HCT116 (cell line): ENCODE results near the gene FITM2. TPM values are rescaled to one million over a fixed set of nuclear protein-coding genes. Genes with fewer than 3 reads are reported as not detected.

Experiments used
- ATAC-seq: fragments of 200-7000 bp; cut with Tn5 transposase; 2 replicates; pipeline ENCODE4 v1.9.1; 2020; ENCODE audit warnings: mild to moderate bottlenecking, moderate library complexity
- BruUV-seq: library from RNA; stranded (reverse); fragments of 400-500 nt; replicated peaks from 2 replicates; lab custom pipeline; 2021; lab: Mats Ljungman, UMichigan
- CTCF ChIA-PET: fragments of 300-600 bp; sonication (Branson Sonifier 250); formaldehyde crosslinking; loops from one replicate; lab custom pipeline; 2021; ENCODE audit warnings: antibody characterized with exemption; lab: Charles Lee
- POLR2A ChIA-PET: fragments of 300-600, 350-600 bp; sonication (Branson Sonifier 250); formaldehyde crosslinking; loops from one replicate; lab custom pipeline; 2021; ENCODE audit warnings: antibody characterized with exemption; lab: Charles Lee
- RAD21 ChIA-PET, 2 experiments: fragments of 300-600 bp; sonication (Branson Sonifier 250); formaldehyde crosslinking; loops; one replicate each; lab custom pipeline; 2023; ENCODE audit warnings: low total read pairs in 2 of 2; ENCODE audit not compliant: uncharacterized antibody in 2 of 2, unreplicated experiment in 2 of 2, low non-redundant PET in 1 of 2; lab: Charles Lee
- DNase-seq: peaks from one replicate; pipeline ENCODE4 v3.0.0-alpha.2; 2010; ENCODE audit warnings: low read depth, low spot score
- H2AFZ ChIP-seq: fragments of 200-600 bp; shearing (Covaris generic), sonication (generic); 2 replicates; pipeline ENCODE4 v1.6.1; 2017; ENCODE audit warnings: low read depth, mixed run types, mixed read lengths, antibody characterized with exemption, low read length; ENCODE audit not compliant: poor library complexity, severe bottlenecking
- H3K27ac ChIP-seq: 2 replicates; pipeline ENCODE4 v1.5.1; 2012; ENCODE audit warnings: low read depth, low read length
- H3K27me3 ChIP-seq: fragments of 200-600 bp; sonication (generic); 2 replicates; pipeline ENCODE4 v1.6.1; 2016; ENCODE audit warnings: mixed run types, low read length, mixed read lengths; ENCODE audit not compliant: insufficient read depth
- H3K36me3 ChIP-seq, 2 experiments: fragments of 200-500 bp in 1 of 2; fragments of 200-600 bp in 1 of 2; sonication (Bioruptor generic) in 1 of 2; sonication (generic) in 1 of 2; 2 replicates each; pipeline versions ENCODE4 v1.5.1 to v1.6.1; 2014 to 2016; ENCODE audit warnings: low read length in 2 of 2, inconsistent platforms in 1 of 2, mixed read lengths in 1 of 2, mixed run types in 1 of 2; ENCODE audit not compliant: insufficient read depth in 2 of 2, control insufficient read depth in 1 of 2
- H3K4me1 ChIP-seq, 2 experiments: fragments of 200-600 bp in 1 of 2; sonication (generic) in 1 of 2; 2 replicates each; pipeline versions ENCODE4 v1.5.1 to v1.6.1; 2012 to 2017; ENCODE audit warnings: low read length in 2 of 2, inconsistent platforms in 1 of 2, mild to moderate bottlenecking in 1 of 2, mixed read lengths in 1 of 2, mixed run types in 1 of 2, moderate library complexity in 1 of 2; ENCODE audit not compliant: insufficient read depth in 2 of 2, control insufficient read depth in 1 of 2
- H3K4me2 ChIP-seq: fragments of 200-600 bp; sonication (generic); 2 replicates; pipeline ENCODE4 v1.6.1; 2017; ENCODE audit warnings: mixed run types, low read length, mixed read lengths
- H3K4me3 ChIP-seq, 2 experiments: fragments of 200-600 bp in 1 of 2; sonication (generic) in 1 of 2; replicated peaks in 1 of 2; 2 replicates each; pipeline ENCODE4 v1.5.1; 2011 to 2016; ENCODE audit warnings: low read length in 2 of 2, control low read depth in 1 of 2, low read depth in 1 of 2, mild to moderate bottlenecking in 1 of 2, mixed read lengths in 1 of 2, mixed run types in 1 of 2
- H3K79me2 ChIP-seq: fragments of 200-600 bp; sonication (generic); 2 replicates; pipeline ENCODE4 v1.6.1; 2017; ENCODE audit warnings: mild to moderate bottlenecking, mixed run types, low read length, moderate library complexity, mixed read lengths; ENCODE audit not compliant: insufficient read depth
- H3K9ac ChIP-seq: fragments of 200-600 bp; sonication (generic); 2 replicates; pipeline ENCODE4 v1.6.1; 2016; ENCODE audit warnings: low read length, mixed read lengths
- H3K9me2 ChIP-seq: fragments of 200-600 bp; sonication (generic), shearing (Covaris generic); 2 replicates; pipeline ENCODE4 v1.6.1; 2017; ENCODE audit warnings: mixed run types, mild to moderate bottlenecking, moderate library complexity; ENCODE audit not compliant: insufficient read depth
- H3K9me3 ChIP-seq, 2 experiments: fragments of 200-500 bp in 1 of 2; fragments of 200-600 bp in 1 of 2; sonication (Bioruptor generic) in 1 of 2; sonication (generic) in 1 of 2; 2 replicates each; pipeline ENCODE4 v1.6.1; 2014 to 2017; ENCODE audit warnings: low read length in 2 of 2, mixed read lengths in 2 of 2, inconsistent platforms in 1 of 2, low read depth in 1 of 2, mild to moderate bottlenecking in 1 of 2, mixed run types in 1 of 2, moderate library complexity in 1 of 2; ENCODE audit not compliant: control insufficient read depth in 1 of 2, insufficient read depth in 1 of 2
- H4K20me1 ChIP-seq: fragments of 200-600 bp; sonication (generic), shearing (Covaris generic); 2 replicates; pipeline ENCODE4 v1.6.1; 2017; ENCODE audit warnings: mixed run types, mild to moderate bottlenecking, moderate library complexity; ENCODE audit not compliant: insufficient read depth
- CBX3 ChIP-seq: IDR thresholded peaks from 2 replicates; pipeline ENCODE4 v1.6.1; 2012; ENCODE audit warnings: low read depth
- CEBPB ChIP-seq: IDR thresholded peaks from 2 replicates; pipeline ENCODE4 v1.6.1; 2012; ENCODE audit warnings: low read depth
- EGR1 ChIP-seq: IDR thresholded peaks from 2 replicates; pipeline ENCODE4 v1.6.1; 2012; ENCODE audit warnings: low read depth
- ELF1 ChIP-seq: IDR thresholded peaks from 2 replicates; pipeline ENCODE4 v1.6.1; 2012; ENCODE audit warnings: low read depth, borderline replicate concordance
- EZH2phosphoT487 ChIP-seq: fragments of 200-600 bp; IDR thresholded peaks from 2 replicates; pipeline ENCODE4 v1.6.1; 2018; ENCODE audit warnings: antibody characterized with exemption, borderline replicate concordance
- JUND ChIP-seq: IDR thresholded peaks from 2 replicates; pipeline ENCODE4 v1.6.1; 2012
- POLR2A ChIP-seq: IDR thresholded peaks from 2 replicates; pipeline ENCODE4 v1.7.0; 2011; ENCODE audit warnings: borderline replicate concordance; ENCODE audit not compliant: insufficient read depth, insufficient read length; ENCODE audit errors: extremely low read depth
- POLR2AphosphoS5 ChIP-seq: IDR thresholded peaks from 2 replicates; pipeline ENCODE4 v1.6.1; 2011; ENCODE audit warnings: mild to moderate bottlenecking, low read depth, low read length, moderate library complexity
- REST ChIP-seq: IDR thresholded peaks from 2 replicates; pipeline ENCODE4 v1.6.1; 2012; ENCODE audit warnings: low read depth
- SIN3A ChIP-seq: IDR thresholded peaks from 2 replicates; pipeline ENCODE4 v1.6.1; 2012; ENCODE audit warnings: low read depth
- TCF7L2 ChIP-seq: IDR thresholded peaks from 2 replicates; pipeline ENCODE4 v1.7.0; 2011; ENCODE audit warnings: borderline replicate concordance, inconsistent platforms; ENCODE audit not compliant: insufficient read depth, insufficient read length; ENCODE audit errors: extremely low read depth
- YY1 ChIP-seq: IDR thresholded peaks from 2 replicates; pipeline ENCODE4 v1.6.1; 2011; ENCODE audit warnings: low read length, low read depth, moderate library complexity, mild to moderate bottlenecking; ENCODE audit not compliant: insufficient replicate concordance; ENCODE audit errors: extremely low read depth
- intact Hi-C: fragments of 100-400 bp; cut with micrococcal nuclease; formaldehyde crosslinking; loops from 2 replicates; pipeline ENCODE4 v1.10.0; 2022
- total RNA-seq: library from RNA; stranded (reverse); gene quantifications from one replicate; pipeline ENCODE4 v1.2.1, GENCODE V29; 2021; ENCODE audit not compliant: unreplicated experiment
- TF ChIP-seq, protein P1 (sequence below), 3 experiments: fragments of 200-600 bp in 1 of 3; sonication (generic) in 1 of 3; IDR thresholded peaks in 2 of 3; conservative IDR thresholded peaks in 1 of 3; 2 replicates each; pipeline ENCODE4 v1.5.1; 2012 to 2017; ENCODE audit warnings: low read depth in 2 of 3, low read length in 2 of 3, antibody characterized with exemption in 1 of 3, borderline replicate concordance in 1 of 3, control low read depth in 1 of 3, mild to moderate bottlenecking in 1 of 3, mixed read lengths in 1 of 3, mixed run types in 1 of 3, moderate library complexity in 1 of 3; ENCODE audit not compliant: insufficient read depth in 1 of 3

Gene FITM2
- total RNA-seq, 1 experiment from 2014 or later, result 5.2 TPM

- TF ChIP-seq REST, result no peak
- no peak for TF ChIP-seq CBX3
- no peak for TF ChIP-seq EZH2phosphoT487
- no peak for TF ChIP-seq POLR2A
- no peak for TF ChIP-seq ELF1
- no peak for TF ChIP-seq CEBPB
- TF ChIP-seq, protein P1, sequence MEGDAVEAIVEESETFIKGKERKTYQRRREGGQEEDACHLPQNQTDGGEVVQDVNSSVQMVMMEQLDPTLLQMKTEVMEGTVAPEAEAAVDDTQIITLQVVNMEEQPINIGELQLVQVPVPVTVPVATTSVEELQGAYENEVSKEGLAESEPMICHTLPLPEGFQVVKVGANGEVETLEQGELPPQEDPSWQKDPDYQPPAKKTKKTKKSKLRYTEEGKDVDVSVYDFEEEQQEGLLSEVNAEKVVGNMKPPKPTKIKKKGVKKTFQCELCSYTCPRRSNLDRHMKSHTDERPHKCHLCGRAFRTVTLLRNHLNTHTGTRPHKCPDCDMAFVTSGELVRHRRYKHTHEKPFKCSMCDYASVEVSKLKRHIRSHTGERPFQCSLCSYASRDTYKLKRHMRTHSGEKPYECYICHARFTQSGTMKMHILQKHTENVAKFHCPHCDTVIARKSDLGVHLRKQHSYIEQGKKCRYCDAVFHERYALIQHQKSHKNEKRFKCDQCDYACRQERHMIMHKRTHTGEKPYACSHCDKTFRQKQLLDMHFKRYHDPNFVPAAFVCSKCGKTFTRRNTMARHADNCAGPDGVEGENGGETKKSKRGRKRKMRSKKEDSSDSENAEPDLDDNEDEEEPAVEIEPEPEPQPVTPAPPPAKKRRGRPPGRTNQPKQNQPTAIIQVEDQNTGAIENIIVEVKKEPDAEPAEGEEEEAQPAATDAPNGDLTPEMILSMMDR (IDR thresholded peaks at IDR 0.05 in 2 of 3, conservative IDR thresholded peaks at IDR 0.05 in 1 of 3; ENCODE audit: borderline replicate concordance in 1 of 3, insufficient read depth in 1 of 3, low read depth in 2 of 3, low read length in 2 of 3), result no peak
- no peak for TF ChIP-seq EGR1
- TF ChIP-seq POLR2AphosphoS5, result no peak
- TF ChIP-seq JUND, result no peak
- TF ChIP-seq, all 23 proteins: peak for 0
Measured at GRCh38 chr20:44336086-44336485, 25.1 kb upstream of the FITM2 start (continued).

- CTCF ChIA-PET, result no interaction called here
- no peak overlapping the region for H3K9ac ChIP-seq
- no peaks in the 10 kb centered on the region for H3K27me3 ChIP-seq
- intact Hi-C loops, result no loop called here
- no peaks in the 10 kb centered on the region for H4K20me1 ChIP-seq
- no TSS peak for BruUV-seq
- H3K4me2 ChIP-seq, result no peak overlapping the region
- RAD21 ChIA-PET, result no interaction called here
- H3K79me2 ChIP-seq, result no peaks in the 10 kb centered on the region
- no peaks in the 10 kb centered on the region for H3K9me2 ChIP-seq
- no peak for ATAC-seq
- H3K9me3 ChIP-seq, result no peaks in the 10 kb centered on the region
- H3K27ac ChIP-seq, result no peak overlapping the region
- TF ChIP-seq JUND (no peak), TCF7L2 (no peak), EGR1 (no peak), YY1 (no peak), SIN3A (no peak), EZH2phosphoT487 (no peak), POLR2A (no peak)
- no peak overlapping the region for H3K4me3 ChIP-seq
- POLR2A ChIA-PET, result no interaction called here
- no peak overlapping the region for H2AFZ ChIP-seq
- no peaks in the 10 kb centered on the region for H3K36me3 ChIP-seq
- no peaks in the 10 kb centered on the region for H3K4me1 ChIP-seq
- DNase-seq, result no peak
Measured at GRCh38 chr20:44335675-44336074, 24.7 kb upstream of the FITM2 start.
